HG03575 (cell line): Measurements from ENCODE around the gene G3BP2.
"Not testable (repeated sequence)": the region's sequence is repeated elsewhere in the genome, so short reads cannot be mapped to it uniquely, and the experiment has no call there.

ENCODE experiments used
- ATAC-seq: cut with Tn5 transposase; IDR thresholded peaks from one replicate; pipeline ENCODE4 v1.9.1; 2021; ENCODE audit not compliant: unreplicated experiment, insufficient number of reproducible peaks, low FRiP score; ENCODE audit errors: extremely low read depth

The G3BP2 gene

DNA sequence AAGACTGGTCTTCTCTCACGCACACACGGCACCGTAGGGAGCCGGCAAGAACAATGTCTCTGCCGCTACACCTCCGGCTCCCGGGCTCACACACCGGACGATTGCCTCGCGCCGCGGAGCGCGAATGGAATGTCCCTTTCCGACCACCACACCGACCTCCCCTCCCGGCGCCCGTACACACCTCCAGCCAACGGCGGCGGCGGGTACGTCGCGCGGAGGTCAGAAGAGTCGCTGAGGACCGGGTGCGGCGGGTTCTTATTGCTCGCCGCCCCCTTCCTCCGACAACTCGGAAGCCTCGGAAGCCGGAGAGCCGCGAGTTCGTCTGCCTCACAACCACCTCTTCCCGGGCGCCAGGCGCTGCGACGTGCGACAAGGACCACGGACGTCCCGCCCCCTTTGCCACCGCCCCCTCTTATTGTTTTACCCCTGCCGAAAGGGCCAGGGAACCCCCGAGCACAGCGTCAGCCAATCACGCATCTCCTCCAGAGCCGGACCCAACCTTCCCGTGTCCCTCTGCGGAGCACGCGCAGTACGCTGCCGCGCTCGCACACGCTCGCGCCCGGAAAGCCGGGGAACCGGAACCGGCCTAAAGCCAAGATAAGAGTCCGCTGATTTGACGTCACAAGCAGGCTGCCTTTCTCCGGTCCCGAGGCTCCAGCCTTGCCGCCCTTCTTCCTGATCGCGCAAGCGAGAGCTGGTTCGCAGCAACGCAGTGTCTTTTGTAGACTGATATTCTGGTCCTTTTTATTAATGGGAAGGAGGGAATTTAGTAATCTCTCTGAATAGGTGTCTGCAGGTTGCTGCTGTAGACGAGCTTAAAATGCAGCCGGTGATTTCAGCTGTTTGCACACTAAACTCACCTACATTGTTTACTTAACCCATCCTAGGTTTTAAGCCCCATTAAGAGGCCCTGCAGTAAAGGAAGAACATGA, at the start of gene G3BP2:
Gene G3BP2, minus strand, starts transcription at position 385 of the 932 bp plus-strand sequence. CDS start 11,386 bp downstream, outside the sequence.
- peak; percentile 78 for ATAC-seq

DNA sequence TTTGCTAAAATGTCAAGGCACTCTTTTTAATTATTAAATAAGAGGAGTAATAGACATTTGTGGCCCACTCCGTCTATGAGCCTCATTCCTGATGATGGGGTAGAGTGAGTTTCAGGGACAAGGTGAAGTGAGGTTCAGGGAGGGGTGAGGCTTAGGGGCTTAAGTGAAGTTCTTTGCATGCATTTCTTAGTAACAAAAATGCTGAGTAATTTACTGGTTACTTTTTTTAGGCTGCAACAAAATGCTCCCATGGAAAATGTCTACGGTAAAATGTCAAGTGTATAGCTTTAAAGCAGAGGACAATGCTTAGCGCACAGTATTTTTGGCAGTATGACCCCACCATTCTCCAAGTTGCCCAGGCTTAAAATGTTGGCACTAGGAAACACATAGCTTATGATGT, 49.2 kb upstream of the G3BP2 start:
- no peak for ATAC-seq

DNA sequence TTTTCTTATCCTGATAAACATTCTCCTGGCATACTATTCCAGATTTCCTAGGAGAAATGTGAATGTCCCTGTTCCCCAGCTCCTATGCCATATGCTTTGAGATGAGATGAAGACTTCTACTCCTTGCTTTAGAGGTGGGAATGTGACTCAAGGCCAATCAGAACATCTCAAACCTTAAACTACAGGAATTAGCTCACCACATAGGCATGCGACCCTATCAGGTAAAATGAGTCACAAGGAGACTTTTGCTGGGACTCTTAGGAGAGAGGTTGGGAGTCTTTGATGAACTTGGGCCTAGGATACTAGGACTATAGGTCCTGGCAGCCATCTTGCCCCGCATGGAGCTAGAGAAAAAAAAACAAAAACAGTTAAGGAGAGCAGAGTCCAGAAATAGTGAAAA, 45.3 kb upstream of the G3BP2 start:
- no peak for ATAC-seq

DNA sequence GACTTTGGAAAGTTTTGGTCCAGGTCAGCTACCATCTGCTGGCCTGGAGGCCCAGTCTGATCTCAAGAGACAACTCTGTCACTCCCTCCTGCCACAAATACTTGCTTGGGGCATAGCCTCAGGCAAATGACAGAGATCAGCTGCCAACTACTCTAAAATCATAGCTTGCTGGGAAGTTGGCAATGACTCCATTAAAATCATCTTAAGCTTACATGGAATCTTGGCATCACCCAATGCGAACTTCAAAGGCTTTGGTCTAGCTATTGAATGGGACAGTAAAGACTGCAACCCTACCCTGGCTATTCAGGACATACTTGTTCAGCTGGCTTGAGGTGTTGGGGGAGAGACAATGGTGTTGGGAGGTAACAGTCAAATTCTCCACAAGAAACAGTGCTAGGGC, 44.2 kb upstream of the G3BP2 start:
- no peak for ATAC-seq

DNA sequence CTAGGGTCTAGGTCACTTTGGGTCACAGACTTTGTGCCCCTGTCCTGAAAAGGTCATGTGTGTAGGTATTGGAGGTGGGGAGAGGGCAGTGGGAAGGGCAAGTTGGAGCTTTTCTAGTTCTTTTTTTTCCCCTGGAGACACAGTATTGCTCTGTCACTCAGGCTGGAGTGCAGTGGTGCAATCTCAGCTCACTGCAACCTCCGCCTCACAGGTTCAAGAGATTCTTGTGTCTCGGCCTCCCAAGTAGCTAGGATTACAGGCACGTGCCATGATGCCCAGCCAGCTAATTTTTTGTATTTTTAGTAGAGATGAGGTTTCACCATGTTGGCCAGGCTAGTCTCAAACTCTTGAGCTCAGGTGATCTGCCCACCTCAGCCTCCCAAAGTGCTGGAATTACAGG, 42.8 kb upstream of the G3BP2 start:
- not testable (repeated sequence) for ATAC-seq

DNA sequence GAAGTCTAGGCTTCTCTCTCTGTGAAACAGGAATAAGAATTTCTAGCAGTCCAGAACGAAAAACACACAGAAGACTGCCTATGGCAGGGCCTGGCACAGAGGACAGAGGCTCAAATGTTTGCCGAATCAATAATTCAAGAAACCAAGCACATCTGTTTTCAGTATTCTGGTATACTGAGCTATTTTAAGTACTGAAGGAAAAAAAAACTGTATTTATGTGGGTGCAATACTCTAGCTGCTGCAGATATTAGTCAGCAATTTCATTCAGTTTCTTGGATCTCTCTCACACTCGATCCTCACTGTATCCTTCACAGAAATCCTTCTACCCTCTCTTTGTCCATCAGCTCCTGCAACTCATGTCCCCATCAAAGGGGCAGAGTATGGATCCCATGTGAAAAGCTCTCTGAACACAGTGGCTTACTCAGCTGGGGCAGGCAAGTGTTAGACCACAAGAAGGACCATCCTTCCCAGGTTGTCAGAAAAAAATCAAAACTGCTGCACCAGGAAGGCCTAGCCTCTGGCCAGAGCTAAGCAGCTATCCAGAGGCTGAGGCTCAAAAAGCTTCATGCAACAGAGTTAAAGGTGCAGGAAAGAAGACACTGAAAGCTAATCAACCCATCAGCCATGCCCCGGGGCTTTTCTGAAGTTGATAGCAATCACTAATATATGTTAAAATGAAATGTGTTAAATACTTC, 42.0 kb upstream of the G3BP2 start:
- peak; percentile 56 for ATAC-seq

DNA sequence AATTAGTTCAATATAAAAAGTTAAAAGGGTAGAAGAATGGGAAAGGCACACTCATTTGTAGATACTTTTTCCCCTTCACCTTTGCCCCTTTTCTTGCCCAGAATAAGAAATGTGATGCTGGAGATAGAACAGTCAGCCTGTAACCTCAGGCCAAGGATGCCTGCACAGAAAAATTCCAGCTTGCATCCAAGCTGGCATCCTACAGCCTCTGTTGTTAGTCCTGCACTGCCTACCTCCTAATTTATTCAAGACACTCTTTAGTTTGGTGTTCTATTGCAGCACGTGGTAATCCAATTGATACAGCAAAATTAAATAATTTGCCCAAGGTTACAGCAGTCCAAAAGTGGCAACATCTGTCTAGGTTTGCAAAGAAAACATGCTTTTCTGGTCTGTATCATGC, 41.5 kb upstream of the G3BP2 start:
- no peak for ATAC-seq

DNA sequence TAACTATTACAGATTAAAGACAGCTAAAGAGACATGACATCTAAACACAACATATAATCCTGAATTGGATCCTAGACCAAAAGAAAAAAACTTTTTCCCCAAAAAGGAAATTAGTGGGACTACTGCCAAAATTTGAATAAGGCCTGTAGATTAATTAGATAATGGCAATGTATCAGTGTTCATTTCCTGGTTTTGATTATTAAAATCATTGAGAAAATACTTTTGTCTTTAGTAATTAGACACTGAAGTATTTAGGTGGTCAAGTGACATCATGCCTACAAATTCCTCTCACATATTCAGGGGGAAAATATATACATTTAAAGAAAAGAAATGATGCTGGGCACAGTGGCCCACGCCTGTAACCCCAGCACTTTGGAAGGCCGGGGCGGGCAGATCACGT, 40.8 kb upstream of the G3BP2 start:
- ATAC-seq, result no peak

DNA sequence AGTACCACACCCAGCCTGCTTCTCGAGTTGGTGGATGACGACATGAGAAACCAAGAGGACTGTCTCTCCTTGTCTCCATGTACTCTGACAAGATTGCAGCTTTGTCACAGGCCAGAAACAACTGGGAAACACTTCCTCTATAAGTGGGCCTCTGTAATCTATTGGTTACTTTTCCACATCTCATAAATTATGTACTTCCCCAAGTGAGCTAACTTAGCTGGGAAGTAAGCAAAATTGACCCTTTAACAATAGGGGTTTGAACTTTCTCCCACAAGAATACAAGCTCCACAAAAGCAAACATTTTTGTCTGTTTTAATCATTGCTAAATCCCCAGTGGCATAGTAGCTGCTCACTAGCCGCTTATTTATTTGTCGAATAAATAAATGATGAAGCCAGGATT, 37.0 kb upstream of the G3BP2 start:
- no peak for ATAC-seq

DNA sequence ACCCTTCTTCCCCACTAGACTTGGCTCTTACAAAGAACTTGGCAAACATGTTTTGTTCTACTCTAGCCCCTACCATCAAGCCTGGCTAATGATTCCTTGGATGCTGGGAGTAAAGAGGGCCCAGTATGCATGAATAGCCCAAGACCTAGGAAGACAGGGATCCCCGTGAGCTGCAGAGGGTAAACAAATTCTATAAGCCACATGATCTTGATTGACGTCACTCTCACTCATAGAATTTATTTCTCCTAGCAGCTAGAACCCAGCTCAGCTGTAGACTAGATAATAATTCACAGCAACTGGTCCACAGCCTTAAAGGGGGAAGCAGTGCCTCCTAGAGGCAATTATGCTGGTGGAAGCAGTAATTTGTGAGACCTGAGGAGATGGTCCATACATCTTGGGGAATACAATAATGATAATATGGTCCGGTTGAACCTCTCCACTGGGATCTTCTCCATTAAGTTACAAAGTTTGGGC, 35.0 kb upstream of the G3BP2 start:
- ATAC-seq, result no peak

DNA sequence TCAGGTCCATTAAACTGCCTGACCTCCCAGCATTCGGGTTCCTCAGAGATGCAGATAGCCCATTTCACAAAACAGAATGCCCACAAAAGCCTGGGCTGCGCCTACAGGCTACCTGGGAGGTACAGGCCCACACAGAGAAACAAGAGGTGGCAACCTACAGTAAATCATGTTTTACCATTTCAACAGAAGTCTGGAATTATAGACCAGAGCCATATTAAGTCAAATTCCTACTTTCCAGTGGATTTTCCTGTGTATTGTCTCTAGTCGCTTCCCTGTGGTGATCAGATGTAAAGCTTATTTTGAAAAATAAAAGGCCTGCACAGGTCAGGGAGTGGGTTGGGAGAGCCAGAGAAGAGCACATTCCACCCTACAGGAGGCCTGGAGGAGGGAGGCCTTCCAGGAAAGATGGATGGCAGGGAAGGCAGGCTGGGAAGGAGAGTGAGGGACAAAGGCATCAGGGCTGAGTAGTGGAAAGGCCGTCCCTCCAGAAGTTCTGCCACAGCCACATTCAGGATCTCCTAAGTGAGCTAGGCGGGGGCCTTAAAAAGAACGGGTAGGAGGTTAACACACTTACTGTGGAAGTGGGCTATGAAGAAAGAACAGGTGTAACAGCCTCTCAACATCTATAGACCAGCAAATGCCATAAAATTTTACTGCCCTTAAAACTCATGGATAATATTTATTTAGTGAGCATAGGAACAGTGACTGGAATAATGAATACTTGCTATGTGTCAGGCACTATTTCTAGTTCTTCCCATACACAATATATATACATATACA, 32.2 kb upstream of the G3BP2 start:
- no peak for ATAC-seq

DNA sequence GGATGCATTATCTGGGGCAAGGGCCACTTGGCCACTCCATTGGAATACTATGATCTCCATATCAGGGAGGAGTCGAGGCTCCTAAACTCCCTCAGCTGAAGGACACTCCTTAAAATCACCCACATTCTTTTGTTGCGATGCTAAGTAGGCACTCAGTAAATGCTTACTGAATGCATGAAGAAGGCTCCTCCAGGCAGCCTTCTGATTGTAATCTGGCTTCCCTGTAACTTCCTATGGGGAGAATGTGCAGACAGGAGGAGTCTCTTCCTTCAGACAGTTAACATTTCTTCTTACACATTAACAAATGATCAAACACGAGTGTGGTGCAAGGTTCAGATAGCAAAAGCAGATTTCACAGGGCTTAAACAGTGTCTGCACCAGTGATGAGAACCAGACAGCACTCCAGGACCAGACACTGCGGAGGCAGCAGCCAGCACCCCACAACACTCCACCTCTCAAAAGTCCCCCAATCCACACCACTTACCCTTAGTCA, 29.8 kb upstream of the G3BP2 start:
- no peak for ATAC-seq

DNA sequence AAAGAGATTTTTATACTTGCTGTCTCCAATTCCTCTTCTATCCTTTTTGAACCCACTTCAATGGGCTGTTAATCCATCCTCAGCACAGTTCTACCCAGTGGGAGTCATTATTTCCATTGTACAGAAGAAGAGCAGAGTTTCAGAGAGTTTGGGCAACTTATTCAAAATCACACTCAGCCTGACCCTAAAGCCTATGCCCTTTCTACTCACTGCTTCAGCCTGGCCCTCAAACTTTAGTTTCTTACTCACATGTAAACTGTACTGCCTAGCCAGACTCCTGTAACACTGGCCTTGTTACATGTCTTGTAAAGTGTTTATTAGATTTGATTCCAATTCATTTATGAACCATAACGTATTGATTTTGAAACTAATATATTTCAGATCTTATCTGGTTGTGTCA, 26.1 kb upstream of the G3BP2 start:
- ATAC-seq, result no peak

DNA sequence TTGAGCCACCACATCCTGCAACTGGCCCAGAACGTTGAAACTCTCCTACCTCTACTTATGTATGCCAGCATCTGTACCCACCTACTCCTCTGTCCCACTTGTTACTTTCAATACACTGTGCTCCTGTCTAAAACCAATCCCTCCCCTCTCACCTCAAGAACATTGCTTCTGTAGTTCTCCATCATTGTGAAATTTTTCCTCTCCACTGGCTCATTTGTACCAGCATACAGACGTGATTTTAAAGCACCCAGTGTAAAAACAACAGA, 25.7 kb upstream of the G3BP2 start:
- ATAC-seq, result peak; percentile 18

DNA sequence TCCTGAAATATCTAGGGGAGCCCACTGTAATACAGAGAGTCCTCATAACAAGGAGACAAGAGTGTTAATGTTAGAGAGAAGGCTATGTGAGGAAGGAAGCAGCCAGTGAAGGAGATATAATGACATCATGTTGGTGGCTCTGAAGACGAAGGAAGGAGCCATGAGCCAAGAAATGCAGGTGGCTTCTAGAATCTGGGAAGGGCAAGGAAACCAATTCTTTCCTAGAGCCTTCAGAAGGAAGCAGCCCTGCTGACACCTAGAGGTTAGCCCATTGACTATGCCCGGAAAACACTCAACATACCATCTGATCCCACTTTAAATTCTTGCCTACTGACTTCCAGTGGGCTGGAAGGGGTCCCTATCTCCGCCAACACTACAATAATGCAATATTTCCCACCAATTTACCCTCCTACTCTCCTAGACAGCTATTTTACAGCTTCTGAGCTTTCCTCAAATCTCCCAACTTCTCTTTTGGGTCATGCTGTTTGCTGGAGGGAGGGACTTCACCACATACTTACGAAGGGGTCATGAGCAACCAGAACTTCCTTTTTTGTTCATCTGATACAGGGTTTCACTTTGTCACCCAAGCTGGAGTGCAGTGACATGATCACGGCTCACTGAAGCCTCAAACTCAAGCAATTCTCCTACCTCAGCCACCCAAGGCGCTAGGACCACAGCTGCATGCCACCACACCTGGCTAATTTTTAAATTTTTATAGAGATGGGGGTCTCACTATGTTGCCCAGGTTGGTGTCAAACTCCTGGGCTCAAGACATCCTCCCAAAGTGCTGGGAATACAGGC, 25.2 kb upstream of the G3BP2 start:
- ATAC-seq, result peak; percentile 92

DNA sequence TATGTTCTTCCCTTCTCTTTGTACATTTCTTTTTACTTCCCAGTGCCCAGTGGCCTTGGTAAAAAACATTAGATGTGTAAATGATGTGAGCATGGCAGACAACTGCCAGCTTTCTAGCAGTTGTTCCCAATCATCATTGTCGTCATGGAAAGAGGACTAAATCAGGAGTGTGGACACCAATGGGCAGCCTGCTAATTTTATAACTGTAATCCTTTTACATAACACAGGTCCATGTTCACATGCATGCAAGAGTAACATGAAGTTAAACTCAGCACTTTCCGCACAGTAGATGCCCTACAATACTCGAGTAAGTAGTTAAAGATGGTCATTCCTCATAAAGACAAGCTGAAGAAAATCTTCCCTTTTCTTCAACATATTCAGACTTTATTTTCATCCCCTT, 23.4 kb upstream of the G3BP2 start:
- no peak for ATAC-seq

DNA sequence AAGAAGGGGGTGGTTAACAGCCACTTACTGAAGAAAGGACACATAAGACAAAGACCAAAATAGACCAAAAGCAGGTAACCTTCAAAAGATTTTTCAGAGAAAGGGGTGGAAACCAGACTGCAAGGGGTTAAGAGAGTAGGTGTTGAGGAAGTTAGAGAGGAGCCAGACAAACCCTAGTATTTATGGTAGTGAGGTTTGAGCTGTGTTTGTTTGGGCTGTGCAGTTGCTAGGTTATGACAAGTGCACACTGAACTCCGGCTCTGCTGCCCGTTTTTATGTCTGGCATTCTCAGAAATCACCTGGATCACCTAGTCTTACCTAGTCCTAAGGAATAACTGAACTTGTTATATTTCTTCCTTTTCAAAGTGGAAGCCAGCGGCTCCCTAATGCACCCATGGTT, 22.9 kb upstream of the G3BP2 start:
- ATAC-seq, result no peak

DNA sequence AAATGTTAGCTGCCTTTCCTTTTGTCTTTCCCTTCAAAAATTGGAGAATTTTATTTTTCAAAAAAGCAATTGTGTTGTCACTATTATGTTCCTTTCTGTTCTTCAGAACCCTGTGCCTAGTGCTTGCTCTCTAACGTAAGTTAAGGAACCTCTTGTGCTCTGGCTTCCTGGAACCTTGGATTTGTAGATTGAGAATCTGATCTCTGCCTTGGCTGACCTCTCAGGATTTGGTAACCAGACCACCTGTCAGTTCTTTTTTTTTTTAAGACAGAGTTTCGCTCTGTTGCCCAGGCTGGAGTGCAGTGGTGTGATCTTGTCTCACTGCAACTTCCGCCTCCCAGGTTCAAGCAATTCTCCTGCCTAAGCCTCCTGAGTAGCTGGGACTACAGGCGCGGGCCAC, 18.9 kb upstream of the G3BP2 start:
- ATAC-seq, result not testable (repeated sequence)

DNA sequence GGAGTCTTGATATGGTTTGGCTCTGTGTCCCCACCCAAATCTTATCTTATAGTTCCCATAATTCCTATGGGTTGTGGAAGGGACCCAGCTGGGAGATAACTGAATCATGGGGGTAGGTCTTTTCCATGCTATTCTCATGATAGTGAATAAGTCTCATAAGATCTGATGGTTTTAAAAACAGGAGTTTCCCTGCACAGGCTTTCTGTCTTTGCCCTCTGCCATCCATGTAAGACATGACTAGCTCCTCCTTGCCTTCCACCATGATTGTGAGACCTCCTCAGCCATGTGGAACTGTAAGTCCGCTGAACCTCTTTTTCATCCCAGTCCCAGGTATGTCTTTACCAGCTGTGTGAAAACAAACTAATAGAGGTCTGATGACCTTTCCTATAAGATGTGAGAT, 13.9 kb upstream of the G3BP2 start:
- not testable (repeated sequence) for ATAC-seq
